ENCODE results near the gene MLLT3. TPM values are rescaled to one million over a fixed set of nuclear protein-coding genes. Genes with fewer than 3 reads are reported as not detected.

The MLLT3 gene
- total and polyA plus RNA-seq, 2 of the 8 experiments (the other 6 are each of a cell fraction or from before 2014, with no cell fraction given), result 5.9 to 9.6 TPM

DNA sequence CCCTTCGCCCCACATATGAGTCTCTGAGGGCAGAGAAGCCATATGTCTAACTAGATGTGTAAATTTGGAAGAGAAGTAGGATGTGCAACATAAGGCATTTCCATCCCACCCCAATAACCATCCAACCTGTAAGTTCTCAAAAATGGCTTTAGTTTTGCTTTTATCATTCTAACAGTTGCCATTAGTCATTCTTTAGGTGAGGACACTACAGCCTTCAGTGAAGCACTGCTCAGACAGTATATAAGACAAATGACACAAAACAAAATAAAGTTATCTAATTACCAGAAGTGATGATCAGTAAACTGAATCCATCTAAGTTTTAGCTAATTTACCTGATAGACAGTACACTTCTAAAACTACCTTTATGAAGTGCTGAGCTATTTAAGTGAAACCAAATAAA is 23.9 kb downstream of the MLLT3 start:
- no peak overlapping the region for H2AK5ac ChIP-seq (ENCODE audit: low read depth, low read length)
- no peaks in the 10 kb centered on the region for H3K36me3 ChIP-seq (ENCODE audit: control insufficient read depth in 2 of 4, insufficient read depth in 4 of 4, low read length in 3 of 4)
- DNase-seq (ENCODE audit: low read depth in 1 of 2, low spot score in 2 of 2) (no peak), FAIRE-seq (no peak)
- no peak overlapping the region for H2AFZ ChIP-seq (ENCODE audit: low read length)
- H3K27ac ChIP-seq (ENCODE audit: low read depth, low read length), result no peak overlapping the region
- H2BK5ac ChIP-seq (ENCODE audit: low read depth, low read length), result no peak overlapping the region
- H3K27me3 ChIP-seq (replicated peaks in 1 of 4; ENCODE audit: control insufficient read depth in 3 of 4, extremely low read depth in 1 of 4, insufficient read depth in 3 of 4, low read length in 3 of 4), result no peaks in the 10 kb centered on the region
- no peak overlapping the region for H4K91ac ChIP-seq (replicated peaks; ENCODE audit: insufficient read length, low read length)
- no peaks in the 10 kb centered on the region for H4K20me1 ChIP-seq (replicated peaks in 1 of 2; ENCODE audit: control insufficient read depth in 1 of 2, insufficient read depth in 2 of 2, low read length in 2 of 2)
- no peak overlapping the region for H4K8ac ChIP-seq (ENCODE audit: extremely low read depth, insufficient read depth, low read length)
- no peak overlapping the region for H3K18ac ChIP-seq (ENCODE audit: extremely low read depth, low read length)
- peaks cover 0 to 3% (median 0%) of the 10 kb centered on the region in 4 experiments; a peak in 1 of 7 replicates for H3K4me1 ChIP-seq (replicated peaks in 1 of 4; ENCODE audit: control insufficient read depth in 3 of 4, insufficient read depth in 4 of 4, low read length in 3 of 4)
- no peak overlapping the region for H3K14ac ChIP-seq (ENCODE audit: insufficient read length)
- H2BK20ac ChIP-seq (ENCODE audit: low read length), result no peak overlapping the region
- H3K9ac ChIP-seq (replicated peaks in 1 of 4; ENCODE audit: extremely low read depth in 1 of 4, low read depth in 3 of 4, low read length in 3 of 4), result no peak overlapping the region
- no peak overlapping the region for H3K4ac ChIP-seq (replicated peaks; ENCODE audit: insufficient read length, low read depth, low read length)
- CTCF ChIA-PET (ENCODE audit: partially characterized antibody), result interaction anchor here (1.1 kb wide), 1 partner anchor 13 kb away, joined by 3 read pairs; no protein-coding TSS in a partner anchor
- no peak overlapping the region for H4K5ac ChIP-seq (ENCODE audit: insufficient read length, low read depth, low read length)
- peak overlapping the region; percentile 25 for H3K56ac ChIP-seq (replicated peaks; ENCODE audit: insufficient read length, low read depth, low read length)
- H3K4me3 ChIP-seq (ENCODE audit: extremely low read depth in 1 of 4, insufficient read depth in 2 of 4, low read depth in 3 of 4, low read length in 4 of 4), result no peak overlapping the region
- WGBS, 2 experiments (ENCODE audit: extremely low coverage in 1 of 2, insufficient coverage in 1 of 2, insufficient read length in 1 of 2, insufficient replicate concordance in 2 of 2, low coverage in 1 of 2, low lambda C conversion rate in 2 of 2, missing lambda C conversion rate in 1 of 2), result 67 to 100% methylated on average over 1 of the region's 1 CpG
- H3K79me2 ChIP-seq (ENCODE audit: control insufficient read depth in 1 of 2, insufficient read depth in 2 of 2, low read length in 2 of 2), result no peaks in the 10 kb centered on the region
- TF ChIP-seq PHF8 (conservative IDR thresholded peaks at IDR 0.05; ENCODE audit: low read depth, low read length) (no peak), HDAC6 (IDR thresholded peaks at IDR 0.05; ENCODE audit: low read depth, low read length) (no peak)
- H2BK15ac ChIP-seq (ENCODE audit: low read length), result no peak overlapping the region
- H3K9me3 ChIP-seq (ENCODE audit: insufficient read depth in 2 of 2, low read depth in 1 of 2, low read length in 1 of 2), result no peaks in the 10 kb centered on the region
- POLR2A ChIA-PET (ENCODE audit: partially characterized antibody), result no interaction called here
- no peaks in the 10 kb centered on the region for H3K79me1 ChIP-seq (ENCODE audit: low read depth, low read length)
- H2BK120ac ChIP-seq (replicated peaks; ENCODE audit: low read depth, low read length), result no peak overlapping the region
- H3K23me2 ChIP-seq (ENCODE audit: low read depth, low read length), result no peaks in the 10 kb centered on the region
- H3K23ac ChIP-seq (ENCODE audit: insufficient read length), result no peak overlapping the region
- H3K4me2 ChIP-seq (ENCODE audit: insufficient read depth in 1 of 2, low read depth in 2 of 2, low read length in 2 of 2), result no peak overlapping the region
- H2BK12ac ChIP-seq (ENCODE audit: low read depth, low read length), result no peak overlapping the region

All from H1 (cell line).